Type B pancreatic cell (in vitro differentiated cells): ENCODE measurements around the gene SBK3. TPM values are rescaled to one million over a fixed set of nuclear protein-coding genes. Genes with fewer than 3 reads are reported as not detected.
"Not testable (repeated sequence)": the region's sequence is repeated elsewhere in the genome, so short reads cannot be mapped to it uniquely, and the experiment has no call there.

Source experiments
- DNase-seq: peaks from one replicate; pipeline ENCODE4 v3.0.0; 2021; ENCODE audit warnings: mixed read lengths; ENCODE audit not compliant: unreplicated experiment; ENCODE audit errors: extremely low spot score
- H3K27ac Mint-ChIP-seq: 2 replicates; pipeline ENCODE4 v1.8.0; 2021; ENCODE audit warnings: mild to moderate bottlenecking, mixed read lengths
- H3K27me3 Mint-ChIP-seq: 2 replicates; pipeline ENCODE4 v1.8.0; 2021; ENCODE audit warnings: mixed read lengths
- H3K36me3 Mint-ChIP-seq: 2 replicates; pipeline ENCODE4 v1.8.0; 2021; ENCODE audit warnings: mixed read lengths
- H3K4me1 Mint-ChIP-seq: one replicate; pipeline ENCODE4 v1.8.0; 2021; ENCODE audit warnings: mixed read lengths; ENCODE audit not compliant: unreplicated experiment
- H3K4me3 Mint-ChIP-seq: 2 replicates; pipeline ENCODE4 v1.8.0; 2021; ENCODE audit warnings: mild to moderate bottlenecking, mixed read lengths
- H3K9me3 Mint-ChIP-seq: 2 replicates; pipeline ENCODE4 v1.8.0; 2021; ENCODE audit warnings: mixed read lengths
- CTCF ChIP-seq: fragments of 200-600 bp; sonication (generic); conservative IDR thresholded peaks from 2 replicates; pipeline ENCODE4 v1.5.0; 2021; ENCODE audit warnings: antibody characterized with exemption, mild to moderate bottlenecking
- total RNA-seq: library from RNA; stranded (reverse); gene quantifications from 2 replicates; pipeline ENCODE4 v1.2.1, GENCODE V29; 2021; ENCODE audit warnings: low replicate concordance

Gene SBK3
- total RNA-seq, 1 donor from 2014 or later = 0.24 TPM

- H3K36me3 Mint-ChIP-seq = peaks cover 9% of the 10 kb centered on the region
- no peaks in the 10 kb centered on the region for H3K9me3 Mint-ChIP-seq
- H3K4me3 Mint-ChIP-seq = no peak overlapping the region
- H3K27ac Mint-ChIP-seq = no peak overlapping the region
- H3K4me1 Mint-ChIP-seq = peaks cover 29% of the 10 kb centered on the region
- TF ChIP-seq CTCF = no peak
- no peak for DNase-seq
- H3K27me3 Mint-ChIP-seq = no peaks in the 10 kb centered on the region
These were observed 44.8 kb upstream of the SBK3 start for GRCh38 chr19:55590109-55590508.

GRCh38 chr19:55588738-55589137 lies 43.4 kb upstream of the SBK3 start:
- no peak overlapping the region for H3K4me3 Mint-ChIP-seq
- H3K27ac Mint-ChIP-seq = no peak overlapping the region
- no peak for TF ChIP-seq CTCF
- peaks cover 26% of the 10 kb centered on the region for H3K4me1 Mint-ChIP-seq
- H3K36me3 Mint-ChIP-seq = peaks cover 4% of the 10 kb centered on the region
- no peaks in the 10 kb centered on the region for H3K9me3 Mint-ChIP-seq
- DNase-seq = no peak
- no peaks in the 10 kb centered on the region for H3K27me3 Mint-ChIP-seq

GRCh38 chr19:55586976-55587668 lies 41.8 kb upstream of the SBK3 start:
- peak; percentile 97 for DNase-seq
- Mint-ChIP-seq H3K36me3 (peaks cover 4% of the 10 kb centered on the region), H3K9me3 (no peaks in the 10 kb centered on the region), H3K4me1 (peaks cover 27% of the 10 kb centered on the region), H3K27me3 (no peaks in the 10 kb centered on the region), H3K27ac (peak overlapping the region; percentile 94), H3K4me3 (peak overlapping the region; percentile 93)
- no peak for TF ChIP-seq CTCF

- H3K4me1 Mint-ChIP-seq = peaks cover 39% of the 10 kb centered on the region
- H3K27ac Mint-ChIP-seq = peak overlapping the region; percentile 66
These were observed 40.5 kb upstream of the SBK3 start for GRCh38 chr19:55585658-55586339.

GRCh38 chr19:55584871-55585270 lies 39.5 kb upstream of the SBK3 start:
- Mint-ChIP-seq H3K36me3 (peaks cover under 1% of the 10 kb centered on the region), H3K27me3 (no peaks in the 10 kb centered on the region), H3K9me3 (no peaks in the 10 kb centered on the region), H3K4me3 (peak overlapping the region; percentile 93), H3K4me1 (peaks cover 35% of the 10 kb centered on the region), H3K27ac (peak overlapping the region; percentile 66)
- TF ChIP-seq CTCF = no peak
- no peak for DNase-seq

More at GRCh38 chr19:55585658-55586339, 40.5 kb upstream of the SBK3 start:
- Mint-ChIP-seq H3K4me3 (peak overlapping the region; percentile 93), H3K27me3 (no peaks in the 10 kb centered on the region), H3K36me3 (no peaks in the 10 kb centered on the region), H3K9me3 (no peaks in the 10 kb centered on the region)
- no peak for TF ChIP-seq CTCF
- peak; percentile 87 for DNase-seq

- not testable (repeated sequence) for H3K27me3 Mint-ChIP-seq, H3K27ac Mint-ChIP-seq, DNase-seq, H3K4me3 Mint-ChIP-seq, H3K36me3 Mint-ChIP-seq, H3K9me3 Mint-ChIP-seq
- H3K4me1 Mint-ChIP-seq = peaks cover 36% of the 10 kb centered on the region
These were observed 38.6 kb upstream of the SBK3 start for GRCh38 chr19:55583897-55584296.

GRCh38 chr19:55582284-55582683 lies 36.9 kb upstream of the SBK3 start:
- not testable (repeated sequence) for DNase-seq, H3K27me3 Mint-ChIP-seq, H3K36me3 Mint-ChIP-seq, H3K9me3 Mint-ChIP-seq
- H3K4me1 Mint-ChIP-seq = peaks cover 33% of the 10 kb centered on the region
- H3K27ac Mint-ChIP-seq = peak overlapping the region; percentile 82
- H3K4me3 Mint-ChIP-seq = peak overlapping the region; percentile 94
